NT2/D1 (cell line): ENCODE results near the gene STK11.

Experiments used
- DNase-seq: peaks from one replicate; pipeline ENCODE4 v3.0.0-alpha.2; 2011; ENCODE audit warnings: low read depth, low spot score
- H3K27me3 ChIP-seq: 2 replicates; pipeline ENCODE4 v1.6.0; 2011; ENCODE audit warnings: mild to moderate bottlenecking; ENCODE audit not compliant: insufficient read length, insufficient read depth
- H3K36me3 ChIP-seq: 2 replicates; pipeline ENCODE4 v1.6.1; 2011; ENCODE audit warnings: mild to moderate bottlenecking, low read length, mixed read lengths; ENCODE audit not compliant: insufficient read depth, insufficient read length
- H3K4me1 ChIP-seq: 2 replicates; pipeline ENCODE4 v1.5.1; 2011; ENCODE audit not compliant: insufficient read depth, insufficient read length
- H3K4me3 ChIP-seq: 2 replicates; pipeline ENCODE4 v1.5.1; 2011; ENCODE audit warnings: low read depth; ENCODE audit not compliant: insufficient read length
- H3K9ac ChIP-seq: 2 replicates; pipeline ENCODE4 v1.6.0; 2011; ENCODE audit warnings: low read depth; ENCODE audit not compliant: insufficient read length
- H3K9me3 ChIP-seq: 2 replicates; pipeline ENCODE4 v1.5.1; 2011; ENCODE audit warnings: mild to moderate bottlenecking, low read length; ENCODE audit not compliant: insufficient read depth
- SUZ12 ChIP-seq: IDR thresholded peaks from 2 replicates; pipeline ENCODE4 v1.6.1; 2011; ENCODE audit not compliant: insufficient read length, insufficient read depth; ENCODE audit errors: extremely low read depth
- YY1 ChIP-seq: IDR thresholded peaks from 2 replicates; pipeline ENCODE4 v1.6.1; 2011; ENCODE audit not compliant: insufficient read length, insufficient read depth
- ZNF274 ChIP-seq: IDR thresholded peaks from 2 replicates; pipeline ENCODE4 v1.6.1; 2011; ENCODE audit warnings: mild to moderate bottlenecking, low read depth, low read length

STK11 gene

DNA sequence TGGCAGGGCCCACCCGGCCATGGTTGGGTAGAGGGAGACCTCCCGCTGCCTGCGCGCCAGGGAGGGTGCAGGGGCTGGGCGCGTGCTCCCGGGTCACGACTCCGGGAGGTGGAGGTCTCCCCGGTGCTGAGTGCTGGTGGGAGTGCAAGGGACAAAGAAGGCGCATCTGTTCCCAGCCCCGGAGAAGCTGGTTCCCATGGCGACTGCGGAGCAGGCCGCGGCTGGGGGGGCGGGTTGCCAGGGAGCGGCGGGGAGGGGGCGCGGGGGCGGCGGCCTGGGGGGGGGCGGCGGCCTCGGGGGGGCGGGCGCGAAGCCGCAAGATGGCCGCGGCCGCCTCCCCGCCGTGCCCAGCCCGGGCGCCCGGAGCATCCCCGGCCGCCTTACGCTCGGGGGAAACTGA, 31.0 kb downstream of the STK11 start:
- Histone ChIP-seq H3K9me3 (no peaks in the 10 kb centered on the region), H3K27me3 (peaks cover 14% of the 10 kb centered on the region), H3K4me3 (peak overlapping the region; percentile 72), H3K9ac (peak overlapping the region; percentile 90), H3K36me3 (peaks cover 44% of the 10 kb centered on the region), H3K4me1 (peaks cover 43% of the 10 kb centered on the region)
- no peak for DNase-seq
- TF ChIP-seq SUZ12 = no peak
- no peak for TF ChIP-seq ZNF274
- no peak for TF ChIP-seq YY1

DNA sequence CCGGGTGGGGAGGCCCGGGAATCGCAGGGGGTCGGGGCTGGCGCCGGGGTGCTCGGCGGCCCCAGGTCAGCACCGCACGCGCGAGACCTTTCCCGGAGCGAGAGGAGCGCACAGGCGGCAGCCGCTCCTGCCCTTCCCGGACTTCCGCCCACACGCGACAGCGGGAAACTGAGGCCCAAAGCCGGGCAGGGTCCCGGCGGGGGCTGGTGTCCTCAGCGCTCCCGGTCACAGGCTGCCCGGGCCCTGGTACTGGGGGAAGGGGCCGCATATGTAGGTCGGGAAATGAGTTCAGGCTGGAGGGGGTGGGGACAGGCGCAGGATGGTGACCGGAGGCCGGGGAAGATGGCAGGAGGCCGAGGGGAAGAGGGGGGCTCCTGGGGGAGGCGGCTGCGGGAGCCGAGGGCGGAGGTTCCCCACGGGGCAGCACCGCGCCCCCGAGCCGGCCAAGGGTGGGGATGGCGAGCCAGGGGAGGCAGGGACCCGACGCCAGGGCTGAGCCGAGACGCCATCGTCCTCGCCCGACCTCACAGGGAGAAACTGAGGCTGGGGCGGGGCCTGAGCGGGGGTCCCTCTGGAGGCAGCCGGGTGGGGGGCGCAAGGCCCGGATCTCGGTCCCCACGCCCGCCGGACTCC, 31.6 kb downstream of the STK11 start:
- Histone ChIP-seq H3K4me1 (peaks cover 40% of the 10 kb centered on the region), H3K36me3 (peaks cover 39% of the 10 kb centered on the region), H3K27me3 (peaks cover 14% of the 10 kb centered on the region), H3K4me3 (peak overlapping the region; percentile 72), H3K9ac (peak overlapping the region; percentile 90), H3K9me3 (no peaks in the 10 kb centered on the region)
- TF ChIP-seq SUZ12 = no peak
- TF ChIP-seq ZNF274 = no peak
- no peak for DNase-seq

DNA sequence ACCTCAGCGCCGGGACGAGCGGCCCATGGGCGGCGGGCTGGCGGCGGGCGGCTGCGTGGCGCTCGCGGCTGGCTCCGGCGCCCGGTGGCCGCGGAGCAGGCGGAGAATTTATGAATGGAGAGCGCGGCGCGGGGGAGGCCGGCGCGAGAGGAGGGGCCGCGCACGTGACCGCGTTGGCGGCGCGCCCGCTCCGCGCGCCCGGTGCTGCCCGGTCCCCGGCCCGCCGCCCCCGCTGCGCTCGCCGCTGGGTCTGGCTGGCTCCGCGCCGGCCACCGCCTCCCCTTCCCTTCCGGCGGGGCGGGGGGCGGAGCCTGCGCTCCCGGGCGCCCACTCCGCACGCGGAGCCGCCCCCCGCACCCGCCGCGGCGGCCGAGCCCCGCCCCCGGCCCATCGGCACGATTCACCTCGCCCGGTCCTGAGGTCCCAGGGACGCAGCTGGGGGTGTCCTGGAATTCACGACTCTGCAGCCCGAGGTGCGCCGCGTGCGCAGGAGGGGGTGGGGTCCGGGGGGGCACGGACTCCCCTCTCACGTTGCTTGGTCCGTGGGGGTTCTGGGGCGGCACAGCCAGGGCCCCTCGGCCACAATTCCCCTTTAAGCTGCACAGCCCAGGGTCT, 32.3 kb downstream of the STK11 start, which contains the start of gene CBARP:
Gene CBARP (minus strand): TSS at position 252 of the 615 bp plus-strand sequence. CDS start 1,905 bp downstream, outside the sequence.
- H3K27me3 ChIP-seq = peaks cover 14% of the 10 kb centered on the region
- H3K9me3 ChIP-seq = no peaks in the 10 kb centered on the region
- peaks cover 38% of the 10 kb centered on the region for H3K36me3 ChIP-seq
- peak within 1 kb of the TSS; percentile 90 for H3K9ac ChIP-seq
- no peak for DNase-seq
- peaks cover 36% of the 10 kb centered on the region for H3K4me1 ChIP-seq
- TF ChIP-seq SUZ12 (no peak), YY1 (no peak), ZNF274 (no peak)
- H3K4me3 ChIP-seq = peak within 1 kb of the TSS; percentile 72

DNA sequence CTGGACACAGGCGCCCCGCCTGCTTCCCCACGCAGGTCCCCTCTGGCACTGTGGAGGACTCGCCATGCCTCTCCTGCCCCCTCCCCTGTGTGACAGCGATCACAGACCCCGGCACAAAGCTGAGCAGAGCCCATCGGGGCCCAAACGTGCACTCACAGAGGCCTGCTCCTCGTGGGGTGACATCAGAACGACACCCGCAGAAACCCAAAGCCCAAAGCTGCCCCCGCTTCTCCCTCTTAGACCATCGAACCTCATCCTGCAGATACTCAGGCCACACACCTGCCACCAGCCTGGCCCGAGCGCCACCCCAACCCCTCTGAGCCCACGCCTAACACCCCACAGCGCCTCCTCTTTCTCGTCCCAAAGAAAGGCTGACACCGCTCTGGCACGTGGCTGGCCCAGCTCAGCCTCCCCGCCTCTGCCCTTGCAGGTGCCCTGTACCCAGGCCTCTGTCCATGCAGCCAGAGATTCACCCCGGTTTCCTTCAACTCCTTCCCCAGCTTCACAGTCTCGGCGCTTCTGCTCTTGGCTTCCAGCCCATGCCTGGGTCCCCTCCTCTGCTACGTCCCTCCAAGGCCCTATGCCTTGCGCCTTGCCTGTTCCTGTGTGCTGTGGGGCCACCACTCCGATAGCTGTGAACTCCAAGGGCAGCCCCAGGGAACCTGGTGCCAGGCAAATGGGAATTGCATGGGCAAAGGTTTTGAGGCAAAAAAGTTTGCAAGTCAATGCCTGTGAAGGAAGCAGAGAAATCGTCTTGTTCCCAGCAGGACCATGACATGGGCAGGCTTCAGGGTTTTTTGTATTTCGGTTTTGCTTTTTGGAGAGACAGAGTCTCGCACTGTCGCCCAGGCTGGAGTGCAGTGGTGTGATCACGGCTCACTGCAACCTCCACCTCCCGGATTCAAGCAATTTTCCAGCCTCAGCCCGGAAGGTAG, 33.1 kb downstream of the STK11 start:
- Histone ChIP-seq H3K9ac (peak overlapping the region; percentile 90), H3K27me3 (peaks cover 14% of the 10 kb centered on the region), H3K4me1 (peaks cover 36% of the 10 kb centered on the region), H3K4me3 (peak overlapping the region; percentile 36), H3K9me3 (no peaks in the 10 kb centered on the region), H3K36me3 (peaks cover 37% of the 10 kb centered on the region)
- no peak for DNase-seq
- TF ChIP-seq YY1 (no peak), ZNF274 (no peak), SUZ12 (no peak)

DNA sequence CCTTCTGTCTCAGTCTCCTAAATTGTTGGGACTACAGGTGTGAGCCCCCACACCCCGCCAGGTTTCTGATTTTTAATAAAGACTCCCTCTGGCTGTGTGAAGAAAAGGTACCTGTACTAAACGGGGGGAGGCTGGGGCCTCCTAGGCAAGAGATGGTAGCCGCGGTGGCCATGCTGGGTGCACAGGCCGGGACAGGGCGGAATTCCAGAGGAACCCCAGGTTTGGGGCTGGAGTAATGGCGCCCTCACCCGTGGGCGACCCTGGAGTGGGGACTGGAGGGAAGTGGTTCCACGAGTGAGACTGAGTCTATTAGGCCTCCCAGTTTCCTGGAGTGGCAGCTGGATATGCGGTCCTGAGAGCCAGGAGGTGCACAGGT, 33.8 kb downstream of the STK11 start:
- Histone ChIP-seq H3K4me3 (no peak overlapping the region), H3K9ac (peak overlapping the region; percentile 80), H3K4me1 (peaks cover 40% of the 10 kb centered on the region), H3K27me3 (peaks cover 14% of the 10 kb centered on the region), H3K9me3 (no peaks in the 10 kb centered on the region), H3K36me3 (peaks cover 37% of the 10 kb centered on the region)
- no peak for TF ChIP-seq SUZ12
- no peak for TF ChIP-seq YY1
- TF ChIP-seq ZNF274 = no peak
- no peak for DNase-seq

DNA sequence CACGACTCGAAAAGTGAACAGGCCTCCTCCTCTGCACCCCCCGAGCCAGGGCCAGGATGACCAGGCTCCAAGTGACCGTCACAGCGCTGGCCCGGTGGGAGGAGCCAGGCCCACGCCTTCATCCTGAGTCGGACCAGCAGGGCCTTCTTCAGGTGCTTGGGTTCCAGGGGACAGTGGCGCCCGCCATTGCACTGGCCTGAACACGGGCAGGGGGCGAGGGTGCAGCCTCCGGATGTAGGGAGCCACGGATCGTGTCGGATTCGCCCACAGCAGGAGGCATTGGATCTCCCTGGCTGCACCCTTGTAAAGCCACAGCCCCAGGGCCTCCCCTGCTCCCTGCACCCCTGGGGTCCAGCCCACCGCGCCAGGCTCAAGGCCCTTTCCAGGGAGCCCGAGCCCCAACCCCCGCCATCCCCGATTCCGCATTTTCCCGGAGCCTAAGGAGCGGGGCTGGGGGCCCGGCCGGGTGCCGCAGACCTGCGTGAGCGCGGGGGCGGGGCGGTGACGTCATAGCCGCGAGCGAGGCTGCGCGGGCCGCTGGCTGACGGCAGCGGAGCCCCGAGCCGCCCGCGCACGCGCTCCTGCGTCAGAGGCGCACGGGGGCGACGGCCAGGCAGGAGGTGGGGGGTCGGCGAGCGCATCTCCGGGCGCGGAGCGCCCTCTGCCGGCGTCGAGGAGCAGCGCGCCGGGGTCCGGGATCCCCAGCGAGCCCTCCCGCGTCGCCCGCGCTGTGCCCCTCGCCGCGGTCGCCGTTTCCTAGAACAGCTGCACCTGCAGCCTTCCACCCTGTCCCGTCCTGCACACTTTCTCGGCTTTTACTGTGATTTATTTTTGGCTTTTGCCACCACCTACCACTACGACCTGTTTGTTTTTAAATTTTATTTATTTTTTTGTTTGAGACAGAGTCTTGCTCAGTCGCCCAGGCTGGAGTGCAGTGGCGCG, 34.5 kb downstream of the STK11 start:
- H3K9ac ChIP-seq = peak overlapping the region; percentile 80
- H3K4me1 ChIP-seq = peaks cover 46% of the 10 kb centered on the region
- peak; percentile 79 for DNase-seq
- H3K36me3 ChIP-seq = peaks cover 38% of the 10 kb centered on the region
- H3K4me3 ChIP-seq = peak overlapping the region; percentile 37
- H3K27me3 ChIP-seq = peaks cover 14% of the 10 kb centered on the region
- TF ChIP-seq YY1 (no peak), SUZ12 (no peak), ZNF274 (no peak)
- H3K9me3 ChIP-seq = no peaks in the 10 kb centered on the region

DNA sequence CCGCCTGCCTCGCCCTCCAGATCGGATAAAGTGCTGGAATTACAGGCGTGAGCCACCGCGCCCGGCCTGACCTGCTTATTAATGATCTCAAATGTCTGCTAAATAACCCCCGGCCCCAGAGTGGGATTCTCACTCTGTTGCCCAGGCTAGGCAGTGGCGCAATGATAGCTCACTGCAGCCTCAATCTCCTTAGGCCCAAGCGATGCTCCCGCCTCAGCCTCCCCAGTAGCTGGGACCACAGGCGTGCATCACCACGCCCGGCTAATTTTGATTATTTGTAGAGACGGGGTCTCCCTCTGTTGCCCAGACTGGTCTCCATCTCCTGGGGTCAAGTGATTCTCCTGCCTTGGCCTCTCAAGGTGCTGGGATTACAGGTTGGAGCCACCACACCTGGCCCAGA, 35.3 kb downstream of the STK11 start:
- no peak for TF ChIP-seq SUZ12
- TF ChIP-seq YY1 = no peak
- no peak for TF ChIP-seq ZNF274
- Histone ChIP-seq H3K36me3 (peaks cover 34% of the 10 kb centered on the region), H3K9ac (peak overlapping the region; percentile 95), H3K9me3 (no peaks in the 10 kb centered on the region), H3K27me3 (peaks cover 14% of the 10 kb centered on the region), H3K4me3 (no peak overlapping the region), H3K4me1 (peaks cover 45% of the 10 kb centered on the region)
- no peak for DNase-seq
